ENCODE results near the gene BATF3.

BATF3 gene

DNA sequence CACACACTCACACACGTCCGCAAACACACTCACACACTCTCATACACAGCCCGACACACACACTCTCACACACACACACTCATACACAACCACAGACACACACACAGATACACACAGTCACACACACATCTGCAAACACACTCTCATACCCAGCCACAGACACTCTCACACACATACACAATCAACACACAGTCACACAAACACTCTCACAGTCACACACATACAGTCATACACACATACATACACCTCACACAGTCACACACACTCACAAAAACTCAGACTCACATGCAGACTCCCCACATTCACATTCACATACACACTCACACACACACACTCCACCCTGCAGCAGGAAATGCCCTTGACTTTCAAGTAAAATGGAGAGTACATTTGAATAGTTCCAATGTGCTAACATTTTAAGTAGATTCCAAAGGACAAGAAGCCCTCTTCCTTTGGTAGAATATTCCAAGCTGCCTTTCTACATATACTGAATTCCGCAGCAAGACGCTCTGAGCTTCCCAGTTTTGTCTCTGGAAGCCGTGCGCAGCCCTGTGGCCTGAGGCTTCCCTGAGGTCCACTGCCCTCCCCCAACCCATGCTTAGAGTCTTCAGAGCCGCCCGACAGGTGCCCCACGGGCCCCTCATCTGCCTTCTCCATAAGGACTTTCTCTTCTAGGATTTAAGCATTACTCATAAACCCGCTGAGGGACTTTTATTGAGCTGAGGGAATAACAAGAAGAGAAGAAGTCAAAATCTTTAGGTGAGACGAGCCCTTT is 9.7 kb downstream of the BATF3 start:
- H3K4me3 ChIP-seq (replicated peaks in 1 of 2; ENCODE audit: low read depth in 2 of 2, low read length in 2 of 2): no peak overlapping the region
- DNase-seq (ENCODE audit: low read depth in 2 of 2): no peak
- TF ChIP-seq, protein P1, sequence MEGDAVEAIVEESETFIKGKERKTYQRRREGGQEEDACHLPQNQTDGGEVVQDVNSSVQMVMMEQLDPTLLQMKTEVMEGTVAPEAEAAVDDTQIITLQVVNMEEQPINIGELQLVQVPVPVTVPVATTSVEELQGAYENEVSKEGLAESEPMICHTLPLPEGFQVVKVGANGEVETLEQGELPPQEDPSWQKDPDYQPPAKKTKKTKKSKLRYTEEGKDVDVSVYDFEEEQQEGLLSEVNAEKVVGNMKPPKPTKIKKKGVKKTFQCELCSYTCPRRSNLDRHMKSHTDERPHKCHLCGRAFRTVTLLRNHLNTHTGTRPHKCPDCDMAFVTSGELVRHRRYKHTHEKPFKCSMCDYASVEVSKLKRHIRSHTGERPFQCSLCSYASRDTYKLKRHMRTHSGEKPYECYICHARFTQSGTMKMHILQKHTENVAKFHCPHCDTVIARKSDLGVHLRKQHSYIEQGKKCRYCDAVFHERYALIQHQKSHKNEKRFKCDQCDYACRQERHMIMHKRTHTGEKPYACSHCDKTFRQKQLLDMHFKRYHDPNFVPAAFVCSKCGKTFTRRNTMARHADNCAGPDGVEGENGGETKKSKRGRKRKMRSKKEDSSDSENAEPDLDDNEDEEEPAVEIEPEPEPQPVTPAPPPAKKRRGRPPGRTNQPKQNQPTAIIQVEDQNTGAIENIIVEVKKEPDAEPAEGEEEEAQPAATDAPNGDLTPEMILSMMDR (IDR thresholded peaks at IDR 0.05; ENCODE audit: low read depth, low read length): no peak

DNA sequence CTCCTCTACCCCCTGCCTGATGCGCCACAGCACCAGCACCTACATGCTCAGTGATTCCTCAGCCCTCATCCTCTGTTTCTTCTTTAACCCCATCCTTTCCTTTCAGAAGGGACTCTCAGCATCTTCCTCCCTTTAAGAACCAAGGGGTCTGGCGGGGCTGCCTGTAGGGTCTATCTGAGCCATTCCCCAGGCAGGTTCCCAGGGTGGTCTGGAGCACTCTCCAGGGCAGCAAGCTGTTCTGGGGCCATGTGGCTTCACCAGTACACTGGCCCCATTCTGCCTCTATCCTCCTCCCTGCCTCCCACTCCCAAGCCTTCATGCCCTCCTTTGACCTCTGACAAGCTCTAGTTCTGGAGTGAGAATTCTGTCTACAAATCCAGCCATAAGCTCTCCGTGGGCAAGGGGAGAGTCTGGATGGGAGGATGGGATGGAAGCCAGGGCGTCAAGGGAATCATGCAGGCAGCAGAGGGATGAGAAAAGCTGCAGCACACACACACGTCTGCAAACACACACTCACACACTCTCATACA is 10.4 kb downstream of the BATF3 start:
- TF ChIP-seq, protein P1 (IDR thresholded peaks at IDR 0.05; ENCODE audit: low read depth, low read length): no peak
- DNase-seq (ENCODE audit: low read depth in 2 of 2): no peak
- H3K4me3 ChIP-seq (replicated peaks in 1 of 2; ENCODE audit: low read depth in 2 of 2, low read length in 2 of 2): no peak overlapping the region

DNA sequence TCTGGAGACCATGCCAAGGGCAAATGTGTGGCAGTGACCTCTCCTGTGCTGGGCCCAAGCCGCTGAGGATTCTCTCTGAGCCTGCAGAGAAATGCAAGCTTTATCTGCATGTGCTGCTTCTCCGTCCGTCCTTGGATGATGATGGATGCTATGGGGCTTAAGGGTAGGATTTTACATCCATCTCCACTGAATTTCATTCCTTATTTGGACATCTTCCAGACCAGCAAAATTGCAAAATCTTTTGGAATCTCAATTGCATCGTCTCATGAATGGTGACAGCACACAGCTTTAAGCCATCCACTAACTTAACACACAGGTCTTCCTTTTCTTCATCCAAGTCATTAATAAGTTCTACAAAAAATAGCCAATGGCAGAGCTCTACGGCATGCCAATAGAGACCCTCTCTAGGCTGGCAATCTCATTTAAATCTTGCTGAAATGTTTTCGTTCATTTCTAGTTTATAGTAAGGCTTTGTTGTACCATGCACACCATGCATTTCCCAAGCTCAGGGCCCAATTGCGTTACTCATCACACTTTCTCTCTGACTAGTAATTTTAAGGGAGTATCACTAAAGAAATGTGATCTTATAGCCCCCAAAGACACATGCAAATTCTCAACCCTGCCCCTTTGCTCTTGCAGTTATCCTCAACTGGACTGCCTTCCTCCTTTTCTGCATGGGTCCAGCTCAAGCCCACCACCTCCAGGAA is 11.1 kb downstream of the BATF3 start:
- H3K4me3 ChIP-seq (replicated peaks in 1 of 2; ENCODE audit: low read depth in 2 of 2, low read length in 2 of 2): no peak overlapping the region
- peak; percentile 53 to 68 for DNase-seq (ENCODE audit: low read depth in 2 of 2)
- TF ChIP-seq, protein P1 (IDR thresholded peaks at IDR 0.05; ENCODE audit: low read depth, low read length): no peak

DNA sequence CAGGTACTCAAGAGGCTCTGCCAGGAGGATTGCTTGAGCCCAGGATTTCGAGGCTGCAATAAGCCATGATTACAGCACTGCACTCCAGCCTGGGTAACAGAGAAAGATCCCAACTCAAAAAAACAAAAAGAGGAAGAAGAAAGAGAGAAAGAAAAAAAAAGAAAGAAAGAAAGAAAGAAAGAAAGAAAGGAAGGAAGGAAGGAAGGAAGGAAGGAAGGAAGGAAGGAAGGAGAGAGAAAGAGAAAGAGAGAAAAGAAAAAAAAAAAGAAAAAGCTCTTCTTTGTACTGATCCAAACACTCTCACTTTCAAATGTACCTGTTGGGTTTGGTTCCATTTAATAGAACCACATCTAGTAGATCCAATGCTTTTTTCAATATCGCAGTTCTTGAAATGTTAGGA is 11.8 kb downstream of the BATF3 start:
- no peak for DNase-seq (ENCODE audit: low read depth in 2 of 2)
- H3K4me3 ChIP-seq (replicated peaks in 1 of 2; ENCODE audit: low read depth in 2 of 2, low read length in 2 of 2): no peak overlapping the region
- TF ChIP-seq, protein P1 (IDR thresholded peaks at IDR 0.05; ENCODE audit: low read depth, low read length): no peak

DNA sequence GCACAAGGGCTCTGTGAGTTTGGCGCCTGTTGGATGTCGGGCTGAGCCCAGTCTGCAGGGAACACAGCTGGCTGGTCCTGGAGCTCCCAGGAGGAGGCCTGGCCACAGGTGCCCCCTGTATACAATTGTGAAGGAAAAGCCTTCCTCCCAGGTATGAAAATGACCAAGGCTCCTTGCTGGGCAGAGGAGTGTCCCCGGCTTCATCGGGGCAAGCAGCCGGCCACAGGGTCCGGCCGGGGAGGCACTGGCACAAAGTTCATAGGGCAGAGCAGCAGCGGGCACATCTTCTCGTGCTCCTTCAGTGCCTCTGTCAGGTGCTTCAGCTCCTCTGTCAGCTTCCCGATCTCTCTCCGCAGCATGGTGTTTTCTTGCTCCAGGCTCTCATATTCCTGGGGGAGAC is 13.0 kb downstream of the BATF3 start:
- DNase-seq (ENCODE audit: low read depth in 2 of 2): no peak
- TF ChIP-seq, protein P1 (IDR thresholded peaks at IDR 0.05; ENCODE audit: low read depth, low read length): no peak
- H3K4me3 ChIP-seq (replicated peaks in 1 of 2; ENCODE audit: low read depth in 2 of 2, low read length in 2 of 2): no peak overlapping the region

DNA sequence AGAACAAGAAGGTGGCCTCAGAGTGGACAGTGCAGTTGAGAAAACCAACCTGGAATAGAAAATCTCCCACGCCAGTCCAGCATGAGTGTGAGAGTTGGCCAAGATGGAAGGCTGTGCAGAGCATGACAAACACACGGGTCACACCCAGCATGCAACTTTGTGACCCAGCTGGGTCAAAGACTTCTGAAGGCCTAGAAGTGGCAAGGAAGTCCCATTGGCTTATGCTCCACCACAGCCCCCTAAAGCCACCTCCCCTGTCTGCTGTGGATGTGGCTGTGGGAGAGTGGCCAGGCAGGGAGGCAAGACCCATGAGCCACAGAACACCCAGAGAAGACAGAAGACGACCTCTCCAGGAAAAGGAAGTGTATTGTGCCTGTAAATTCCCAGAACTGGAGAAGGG is 13.6 kb downstream of the BATF3 start:
- DNase-seq (ENCODE audit: low read depth in 2 of 2): no peak
- no peak overlapping the region for H3K4me3 ChIP-seq (replicated peaks in 1 of 2; ENCODE audit: low read depth in 2 of 2, low read length in 2 of 2)
- TF ChIP-seq, protein P1 (IDR thresholded peaks at IDR 0.05; ENCODE audit: low read depth, low read length): no peak
